Activated gamma-delta T cell treated with anti-CD3 and anti-CD28 coated beads, Interleukin-2, amount 50 U/mL, for 16 hours (primary cell): ENCODE measurements around the gene PHF14.
"Not testable (repeated sequence)": the region's sequence is repeated elsewhere in the genome, so short reads cannot be mapped to it uniquely, and the experiment has no call there.

Source experiments
- DNase-seq: peaks from one replicate; pipeline ENCODE4 v3.0.0-alpha.2; 2020; ENCODE audit warnings: low read depth

The PHF14 gene

GRCh38 chr7:10973061-10973941 is at the start of gene PHF14:
PHF14 (plus strand) TSS chr7:10973872; CDS start chr7:10974324, 452 bp downstream.
- peak; percentile 89 for DNase-seq

DNA sequence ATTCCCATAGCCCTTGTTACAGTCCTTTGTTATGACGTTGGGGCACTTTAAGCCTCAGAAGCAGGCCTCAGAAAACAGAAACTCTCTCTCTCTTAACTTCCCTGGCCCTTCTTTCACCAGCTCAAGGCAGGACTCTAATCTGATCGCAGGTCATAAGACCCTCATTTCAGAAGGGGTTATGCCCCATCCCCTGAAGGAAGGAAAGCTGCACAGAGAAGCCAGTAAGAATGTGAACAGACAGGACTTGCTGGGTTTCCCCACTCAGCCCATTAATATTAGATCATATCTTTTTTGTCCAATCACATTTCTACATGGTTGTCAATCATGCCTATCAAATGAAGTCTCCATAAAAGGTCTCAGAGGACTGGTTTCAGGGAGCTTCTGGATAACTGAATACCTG is 49.3 kb upstream of the PHF14 start:
- no peak for DNase-seq

- not testable (repeated sequence) for DNase-seq
Observed at GRCh38 chr7:10928203-10928602, 45.5 kb upstream of the PHF14 start.

GRCh38 chr7:10930551-10930950 is 43.1 kb upstream of the PHF14 start:
- DNase-seq: no peak

DNA sequence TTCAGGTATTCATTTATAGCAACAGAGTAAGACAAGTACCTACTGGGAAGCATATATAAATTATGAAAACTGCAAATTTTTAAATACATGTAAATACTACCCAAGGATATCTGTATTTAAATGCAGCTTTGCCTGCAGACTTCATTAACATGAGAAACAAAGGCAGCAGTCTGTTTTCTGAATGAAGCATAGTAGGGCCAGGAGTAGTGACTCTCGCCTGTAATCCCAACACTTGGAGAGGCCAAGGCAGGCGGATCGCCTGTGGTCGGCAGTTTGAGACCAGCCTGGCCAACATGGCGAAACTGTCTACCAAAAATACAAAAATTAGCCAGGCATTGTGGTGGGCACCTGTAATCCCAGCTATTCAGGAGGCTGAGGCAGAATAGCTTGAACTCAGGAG is 42.5 kb upstream of the PHF14 start:
- no peak for DNase-seq

- DNase-seq: no peak
Observed at GRCh38 chr7:10934292-10934691, 39.4 kb upstream of the PHF14 start.

GRCh38 chr7:10939237-10939910 is 34.3 kb upstream of the PHF14 start:
- no peak for DNase-seq

GRCh38 chr7:10939911-10940703 is 33.6 kb upstream of the PHF14 start:
- peak; percentile 74 for DNase-seq

- no peak for DNase-seq
Observed at GRCh38 chr7:10940704-10941355, 32.8 kb upstream of the PHF14 start.

- no peak for DNase-seq
Observed at GRCh38 chr7:10950494-10950893, 23.2 kb upstream of the PHF14 start.

DNA sequence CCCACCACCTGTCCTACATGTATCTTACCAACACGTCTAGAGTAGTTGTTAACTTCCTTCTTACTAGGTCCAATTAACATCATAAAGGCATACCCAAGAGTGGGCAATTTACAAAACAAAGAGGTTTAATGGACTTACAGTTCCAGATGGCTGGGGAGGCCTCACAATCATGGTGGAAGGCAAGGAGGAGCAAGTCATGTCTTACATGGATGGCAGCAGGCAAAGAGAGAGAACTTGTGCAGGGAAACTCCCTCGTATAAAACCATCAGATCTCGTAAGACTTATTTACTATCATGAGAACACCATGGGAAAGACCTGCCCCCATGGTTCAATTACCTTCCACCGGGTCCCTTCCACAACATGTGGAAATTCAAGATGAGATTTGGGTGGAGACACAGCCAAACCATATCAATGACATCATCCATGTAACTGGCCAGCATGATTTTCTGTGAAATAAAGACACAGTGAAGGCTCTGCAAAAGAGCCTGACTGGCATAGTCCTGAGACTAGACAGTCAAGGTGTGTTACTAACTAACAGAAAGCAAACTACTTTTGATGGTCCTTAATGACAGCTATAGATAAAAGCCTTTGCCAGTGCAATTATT is 22.6 kb upstream of the PHF14 start:
- DNase-seq: not testable (repeated sequence)

DNA sequence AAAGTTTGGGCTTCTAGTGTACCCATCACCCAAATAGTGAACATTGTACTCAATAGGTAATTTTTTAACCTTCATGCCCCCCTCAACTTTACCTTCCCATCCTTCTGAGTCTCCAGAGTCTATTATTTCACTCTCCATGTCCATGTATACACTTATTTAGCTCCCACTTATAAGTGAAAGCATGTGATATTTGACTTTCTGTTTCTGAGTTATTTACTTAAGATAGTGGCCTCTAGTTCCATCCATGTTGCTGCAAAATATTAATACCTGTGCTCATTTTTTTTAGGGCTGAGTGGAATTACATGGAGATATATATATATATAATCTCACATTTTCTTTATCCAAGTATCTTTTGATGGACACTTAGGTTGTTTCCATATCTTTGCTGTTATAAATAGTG is 21.1 kb upstream of the PHF14 start:
- DNase-seq: no peak

GRCh38 chr7:10953078-10953750 is 20.5 kb upstream of the PHF14 start:
- not testable (repeated sequence) for DNase-seq

GRCh38 chr7:10956528-10956927 is 17.1 kb upstream of the PHF14 start:
- no peak for DNase-seq

DNA sequence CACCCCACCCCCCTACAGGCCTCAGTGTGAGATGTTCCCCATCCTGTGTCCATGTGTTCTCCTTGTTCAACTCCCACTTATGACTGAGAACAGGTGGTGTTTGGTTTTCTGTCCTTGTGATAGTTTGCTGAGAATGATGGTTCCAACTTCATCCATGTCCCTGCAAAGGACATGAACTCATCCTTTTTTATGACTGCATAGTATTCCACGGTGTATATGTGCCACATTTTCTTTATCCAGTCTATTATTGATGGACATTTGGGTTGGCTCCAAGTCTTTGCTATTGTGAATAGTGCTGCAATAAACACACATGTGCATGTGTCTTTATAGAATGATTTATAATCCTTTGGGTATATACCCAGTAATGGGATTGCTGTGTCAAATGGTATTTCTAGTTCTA is 13.4 kb upstream of the PHF14 start:
- DNase-seq: not testable (repeated sequence)

DNA sequence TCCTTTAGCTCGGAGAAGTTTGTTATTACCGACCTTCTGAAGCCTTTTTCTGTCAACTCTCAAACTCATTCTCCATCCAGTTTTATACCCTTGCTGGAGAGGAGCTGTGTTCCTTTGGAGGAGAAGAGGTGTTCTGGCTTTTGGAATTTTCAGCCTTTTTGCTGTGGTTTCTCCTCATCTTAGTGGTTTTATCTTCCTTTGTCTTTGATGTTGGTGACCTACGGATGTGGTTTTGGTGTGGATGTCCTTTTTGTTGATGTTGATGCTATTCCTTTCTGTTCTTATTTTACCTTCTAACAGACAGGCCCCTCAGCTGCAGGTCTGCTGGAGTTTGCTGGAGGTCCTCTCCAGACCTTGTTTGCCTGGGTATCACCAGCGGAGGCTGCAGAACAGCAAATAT is 8.7 kb upstream of the PHF14 start:
- DNase-seq: not testable (repeated sequence)

DNA sequence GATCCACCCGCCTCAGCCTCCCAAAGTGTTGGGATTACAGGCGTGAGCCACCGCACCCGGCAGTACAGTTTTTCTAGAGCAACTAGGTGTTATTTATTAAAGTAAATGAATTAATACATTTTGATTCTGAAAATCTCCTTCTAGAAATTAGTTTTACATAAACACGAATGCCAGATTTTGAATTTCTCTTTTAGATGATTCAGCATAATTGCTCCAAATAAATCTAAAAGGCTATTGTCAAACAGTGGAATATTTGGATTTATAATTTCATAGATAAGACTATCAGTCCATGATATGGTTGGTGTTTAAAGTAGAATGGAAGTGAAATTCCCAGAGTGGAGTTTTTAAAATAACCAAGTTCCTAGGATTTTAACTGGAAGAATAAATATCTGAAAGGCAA is 1.5 kb upstream of the PHF14 start:
- no peak for DNase-seq

DNA sequence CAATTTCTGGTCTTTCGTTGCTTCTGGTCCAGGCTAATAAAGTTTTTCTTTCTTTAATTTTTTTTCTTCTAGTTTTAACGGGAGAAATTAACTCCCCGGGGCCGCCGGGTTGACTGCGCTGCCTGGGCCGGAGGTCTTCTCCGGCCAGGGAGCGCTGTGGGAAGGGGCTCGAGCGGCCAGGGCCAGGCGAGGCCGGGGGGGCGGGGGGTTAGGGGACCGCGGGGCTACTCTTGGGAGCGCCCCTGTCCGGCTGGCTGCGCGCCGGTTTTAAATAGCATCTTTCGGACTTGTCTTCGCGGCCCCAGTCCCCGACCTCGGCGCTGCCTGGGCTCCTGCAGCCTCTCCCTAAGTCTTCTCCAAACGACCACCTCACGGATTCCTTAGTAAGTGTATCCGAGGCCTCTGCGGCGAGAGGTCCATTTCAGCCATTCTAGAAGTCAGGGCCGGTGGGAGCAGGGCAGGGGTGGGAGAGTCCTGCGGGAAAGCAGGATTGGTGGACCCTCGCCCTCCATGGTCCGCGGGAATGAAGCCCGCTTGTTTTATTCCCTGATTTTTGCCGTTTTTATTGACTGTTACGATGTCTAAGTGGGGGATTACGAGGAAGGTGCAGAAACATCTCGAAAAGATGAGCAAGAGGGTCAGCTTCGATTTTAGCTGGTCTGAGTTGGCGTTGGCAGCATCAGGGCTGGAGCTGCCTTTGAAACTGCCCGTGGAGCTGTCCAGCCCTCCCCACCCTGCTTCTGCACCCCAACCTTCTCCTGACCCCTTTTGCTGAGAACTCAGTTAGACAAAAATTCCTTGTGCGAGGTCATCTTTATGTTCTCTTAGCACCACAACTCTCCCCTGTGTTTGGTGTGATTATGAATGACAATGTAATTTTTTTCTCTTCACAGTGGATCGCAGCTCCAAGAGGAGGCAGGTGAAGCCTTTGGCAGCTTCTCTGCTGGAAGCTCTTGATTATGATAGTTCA is 555 bp downstream of the PHF14 start:
- DNase-seq: peak; percentile 4

DNA sequence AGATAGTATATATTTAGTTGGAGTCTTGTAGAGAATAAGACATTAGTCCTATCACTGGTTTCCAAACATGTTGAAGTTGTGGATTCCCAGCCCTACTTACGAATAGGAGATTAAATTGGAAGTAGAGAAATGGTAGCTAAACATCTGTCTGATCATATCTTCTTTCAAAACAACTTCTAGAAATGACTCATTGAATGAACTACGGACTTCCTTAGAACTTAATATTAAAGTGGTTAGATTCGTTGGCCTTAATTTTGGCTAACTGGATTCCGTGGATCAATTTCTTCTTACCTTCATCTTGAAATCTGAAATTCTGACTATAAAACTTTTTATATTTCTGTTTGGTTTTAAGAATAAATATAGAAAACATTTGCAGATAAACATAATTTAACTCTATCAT is 3.4 kb downstream of the PHF14 start:
- DNase-seq: no peak

DNA sequence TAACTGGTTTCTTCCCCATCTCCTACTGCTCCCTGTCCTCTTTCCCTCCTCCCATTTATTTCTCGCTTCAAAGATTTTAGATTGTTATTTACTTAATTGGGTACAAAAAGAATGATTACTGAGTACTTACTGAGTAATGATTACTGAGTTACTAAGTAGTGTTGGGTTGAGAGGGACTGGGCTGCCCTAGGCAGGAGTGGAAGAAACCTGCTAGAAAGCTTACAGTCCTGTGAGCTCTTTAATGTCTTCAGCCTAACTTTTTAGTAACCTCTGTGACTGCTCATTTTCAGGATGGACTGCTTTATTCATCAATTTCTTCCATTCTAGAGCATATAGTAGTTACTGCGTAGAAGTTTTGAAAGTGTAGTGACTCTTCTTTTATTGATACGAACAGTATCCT is 7.6 kb downstream of the PHF14 start:
- DNase-seq: no peak
